SU-DHL-6 (cell line): ENCODE results near the gene ARHGEF16.

Experiments
- CTCF ChIP-seq: fragments of 200-600 bp; sonication (generic); IDR thresholded peaks from one replicate; pipeline ENCODE4 v1.5.1; 2017; ENCODE audit warnings: antibody characterized with exemption, mild to moderate bottlenecking, low read length, moderate library complexity; ENCODE audit not compliant: insufficient read depth, poor library complexity, severe bottlenecking
- EZH2phosphoT487 ChIP-seq: fragments of 200-600 bp; sonication (generic), shearing (Covaris generic); conservative IDR thresholded peaks from 2 replicates; pipeline ENCODE4 v1.6.1; 2018; ENCODE audit warnings: mild to moderate bottlenecking, antibody characterized with exemption, low read length, moderate library complexity, mixed read lengths

- no peak for TF ChIP-seq CTCF
- TF ChIP-seq EZH2phosphoT487, result no peak
Observed at GRCh38 chr1:3525551-3526482, 71.4 kb downstream of the ARHGEF16 start.
